B cell (primary cell): ENCODE data around the gene L3MBTL4. TPM values are rescaled to one million over a fixed set of nuclear protein-coding genes. Genes with fewer than 3 reads are reported as not detected.

Experiments
- ATAC-seq: fragments of 200-7000 bp; cut with Tn5 transposase; one replicate; pipeline ENCODE4 v1.10.0; 2021; ENCODE audit warnings: low read depth, mild to moderate bottlenecking, moderate number of reproducible peaks, moderate library complexity
- CTCF ChIA-PET: fragments of 350-600 bp; sonication (Branson Sonifier 250); formaldehyde crosslinking; loops from one replicate; lab custom pipeline; 2021; ENCODE audit warnings: antibody characterized with exemption, inconsistent platforms; lab: Charles Lee
- POLR2A ChIA-PET: fragments of 350-600 bp; sonication (Branson Sonifier 250); formaldehyde crosslinking; loops from one replicate; lab custom pipeline; 2021; ENCODE audit warnings: antibody characterized with exemption; lab: Charles Lee
- DNase-seq: peaks from one replicate; pipeline ENCODE4 v3.0.0; 2013
- H2AFZ ChIP-seq: 2 replicates; pipeline ENCODE4 v1.6.1; 2012; ENCODE audit warnings: mild to moderate bottlenecking, low read depth, low read length; ENCODE audit not compliant: insufficient read depth, poor library complexity, severe bottlenecking
- H3K27ac ChIP-seq, 2 donors: 1 replicate in 1 of 2; 2 replicates in 1 of 2; pipeline ENCODE4 v1.5.1; 2012 to 2013; ENCODE audit warnings: low read length in 2 of 2, mild to moderate bottlenecking in 2 of 2, moderate library complexity in 1 of 2
- H3K27me3 ChIP-seq, 4 experiments: fragments of 200-600 bp in 1 of 4; sonication (generic) in 1 of 4; replicated peaks in 1 of 4; 1 replicate in 2 of 4; 2 replicates in 2 of 4; pipeline versions ENCODE4 v1.6.1 to v1.7.0; 2013 to 2016; ENCODE audit warnings: low read length in 3 of 4, mild to moderate bottlenecking in 2 of 4, mixed read lengths in 1 of 4, moderate library complexity in 1 of 4; ENCODE audit not compliant: insufficient read depth in 4 of 4, control insufficient read depth in 3 of 4; ENCODE audit errors: control extremely low read depth in 1 of 4
- H3K36me3 ChIP-seq, 2 experiments: replicated peaks in 1 of 2; 1 replicate in 1 of 2; 2 replicates in 1 of 2; pipeline versions ENCODE4 v1.6.1 to v1.7.1; 2013; ENCODE audit warnings: low read length in 1 of 2; ENCODE audit not compliant: insufficient read depth in 2 of 2, control insufficient read depth in 1 of 2; ENCODE audit errors: control extremely low read depth in 1 of 2, extremely low read depth in 1 of 2
- H3K4me1 ChIP-seq, 2 donors: fragments of 200-600 bp in 1 of 2; sonication (generic) in 1 of 2; 1 replicate in 1 of 2; 2 replicates in 1 of 2; pipeline versions ENCODE4 v1.5.1 to v1.6.1; 2013 to 2017; ENCODE audit warnings: low read length in 2 of 2; ENCODE audit not compliant: control insufficient read depth in 2 of 2, insufficient read depth in 2 of 2
- H3K4me2 ChIP-seq: replicated peaks from 2 replicates; pipeline ENCODE3; 2012; ENCODE audit warnings: mild to moderate bottlenecking, low read depth, low read length; ENCODE audit not compliant: poor library complexity, severe bottlenecking
- H3K4me3 ChIP-seq, 5 experiments: fragments of 200-600 bp in 1 of 5; sonication (generic) in 1 of 5; 1 replicate in 3 of 5; 2 replicates in 2 of 5; pipeline versions ENCODE4 v1.5.1 to v1.7.0; 2011 to 2016; ENCODE audit warnings: low read length in 4 of 5, mild to moderate bottlenecking in 4 of 5, low read depth in 2 of 5, control low read depth in 1 of 5, moderate library complexity in 1 of 5; ENCODE audit not compliant: insufficient read depth in 1 of 5; ENCODE audit errors: control extremely low read depth in 1 of 5, extremely low read depth in 1 of 5
- H3K79me2 ChIP-seq: fragments of 200-600 bp; sonication (generic); one replicate; pipeline ENCODE4 v1.6.0; 2016; ENCODE audit warnings: low read length; ENCODE audit not compliant: control insufficient read depth, insufficient read depth
- H3K9ac ChIP-seq: fragments of 200-600 bp; sonication (generic); 2 replicates; pipeline ENCODE4 v1.6.1; 2017; ENCODE audit warnings: mild to moderate bottlenecking, low read length, moderate library complexity
- H3K9me3 ChIP-seq, 3 donors: one replicate each; pipeline versions ENCODE4 v1.6.1 to v1.7.1; 2013; ENCODE audit warnings: low read length in 2 of 3; ENCODE audit not compliant: control insufficient read depth in 2 of 3, insufficient read depth in 1 of 3; ENCODE audit errors: control extremely low read depth in 1 of 3
- H4K20me1 ChIP-seq: 2 replicates; pipeline ENCODE4 v1.6.0; 2012; ENCODE audit warnings: mild to moderate bottlenecking, low read length; ENCODE audit not compliant: insufficient read depth, control insufficient read depth, poor library complexity, severe bottlenecking
- H3K27ac Mint-ChIP-seq: one replicate; pipeline ENCODE4 v1.8.0; 2021; ENCODE audit warnings: mixed read lengths
- H3K27me3 Mint-ChIP-seq: one replicate; pipeline ENCODE4 v1.8.0; 2021; ENCODE audit warnings: mixed read lengths
- H3K4me1 Mint-ChIP-seq: one replicate; pipeline ENCODE4 v1.8.0; 2021; ENCODE audit warnings: mixed read lengths
- H3K4me3 Mint-ChIP-seq: one replicate; pipeline ENCODE4 v1.8.0; 2021; ENCODE audit warnings: mixed read lengths
- H3K9me3 Mint-ChIP-seq: one replicate; pipeline ENCODE4 v1.8.0; 2022; ENCODE audit warnings: mixed read lengths; ENCODE audit not compliant: insufficient read depth
- CTCF ChIP-seq: fragments of 200-600 bp; IDR thresholded peaks from one replicate; pipeline ENCODE4 v1.8.0; 2022; ENCODE audit warnings: antibody characterized with exemption, mild to moderate bottlenecking
- EZH2 ChIP-seq: IDR thresholded peaks from 2 replicates; pipeline ENCODE4 v1.6.1; 2012; ENCODE audit warnings: borderline replicate concordance, low read depth, mild to moderate bottlenecking, moderate library complexity, low read length; ENCODE audit not compliant: insufficient read depth, poor library complexity, severe bottlenecking
- WGBS: methylation state at CpG from one replicate; pipeline ENCODE4 v1.1.5; 2013; ENCODE audit warnings: missing lambda C conversion rate; ENCODE audit not compliant: insufficient coverage; 5-methylcytosine and 5-hydroxymethylcytosine counted together
- intact Hi-C: fragments of 100-400 bp; cut with micrococcal nuclease; formaldehyde crosslinking; loops from one replicate; pipeline ENCODE4 v1.10.0; 2022
- polyA plus RNA-seq: library from polyadenylated mRNA; depleted of rRNA; stranded (reverse); fragments of >200 nt; gene quantifications from 2 replicates; pipeline ENCODE4 v1.2.3, GENCODE V29; 2012
- total RNA-seq, 2 donors: library from RNA; stranded (reverse); fragments of 120-200 nt in 1 of 2; gene quantifications; 1 replicate in 1 of 2; 2 replicates in 1 of 2; pipeline versions ENCODE4 v1.2.3 to v1.2.4, GENCODE V29; 2013 to 2022

Gene L3MBTL4
- total and polyA plus RNA-seq, 2 donors (not counting 1 experiment from before 2014, with no cell fraction given) = 3.0 to 11.9 TPM

GRCh38 chr18:6111726-6112125 is 303.0 kb downstream of the L3MBTL4 start:
- H3K27ac Mint-ChIP-seq = no peak overlapping the region
- H3K27ac ChIP-seq = no peak overlapping the region
- no CpG with 5 or more reads among the region's 3 CpGs for WGBS
- no peaks in the 10 kb centered on the region for H3K4me1 ChIP-seq
- intact Hi-C loops = no loop called here
- H3K4me3 ChIP-seq = no peak overlapping the region
- no peak for TF ChIP-seq EZH2
- no peak for TF ChIP-seq CTCF
- ChIA-PET POLR2A (no interaction called here), CTCF (no interaction called here)
- no peaks in the 10 kb centered on the region for H3K27me3 Mint-ChIP-seq
- no peak overlapping the region for H2AFZ ChIP-seq
- no peaks in the 10 kb centered on the region for H3K27me3 ChIP-seq
- no peaks in the 10 kb centered on the region for H3K9me3 Mint-ChIP-seq
- no peaks in the 10 kb centered on the region for H3K4me1 Mint-ChIP-seq
- H3K36me3 ChIP-seq = no peaks in the 10 kb centered on the region
- H3K4me3 Mint-ChIP-seq = no peak overlapping the region
- H3K79me2 ChIP-seq = no peaks in the 10 kb centered on the region
- no peaks in the 10 kb centered on the region for H4K20me1 ChIP-seq
- DNase-seq (no peak), ATAC-seq (no peak)
- H3K9ac ChIP-seq = no peak overlapping the region
- H3K9me3 ChIP-seq = no peaks in the 10 kb centered on the region
- H3K4me2 ChIP-seq = no peak overlapping the region

GRCh38 chr18:6109743-6110142 is 305.0 kb downstream of the L3MBTL4 start:
- Histone ChIP-seq H3K9ac (no peak overlapping the region), H3K4me1 (no peaks in the 10 kb centered on the region), H3K4me2 (no peak overlapping the region), H3K79me2 (no peaks in the 10 kb centered on the region), H3K27me3 (no peaks in the 10 kb centered on the region), H4K20me1 (no peaks in the 10 kb centered on the region), H3K9me3 (no peaks in the 10 kb centered on the region), H3K27ac (no peak overlapping the region), H3K4me3 (no peak overlapping the region), H3K36me3 (no peaks in the 10 kb centered on the region), H2AFZ (no peak overlapping the region)
- no peak for ATAC-seq
- POLR2A ChIA-PET = no interaction called here
- intact Hi-C loops = no loop called here
- no peak overlapping the region for H3K27ac Mint-ChIP-seq
- no peaks in the 10 kb centered on the region for H3K9me3 Mint-ChIP-seq
- CTCF ChIA-PET = no interaction called here
- no peak for TF ChIP-seq CTCF
- TF ChIP-seq EZH2 = no peak
- DNase-seq = no peak
- H3K27me3 Mint-ChIP-seq = no peaks in the 10 kb centered on the region
- no peaks in the 10 kb centered on the region for H3K4me1 Mint-ChIP-seq
- WGBS = 88% methylated on average over 1 of the region's 6 CpGs
- no peak overlapping the region for H3K4me3 Mint-ChIP-seq
